Testis (tissue), 2 donors: ENCODE measurements around the gene CELF4.

Experiments
- CTCF ChIP-seq, 3 experiments: fragments of 450-650 bp in 2 of 3; fragments of 200-600 bp in 1 of 3; sonication (generic) in 1 of 3; IDR thresholded peaks; one replicate each; pipeline ENCODE4 v1.5.1; 2016 to 2019; ENCODE audit warnings: antibody characterized with exemption in 3 of 3, mild to moderate bottlenecking in 2 of 3, moderate library complexity in 1 of 3
- POLR2A ChIP-seq: fragments of 450-650 bp; IDR thresholded peaks from one replicate; pipeline ENCODE4 v1.6.1; 2017; ENCODE audit warnings: antibody characterized with exemption, mild to moderate bottlenecking, moderate library complexity

- TF ChIP-seq CTCF (IDR thresholded peaks at IDR 0.05) (no peak), POLR2A (no peak)
Observed at GRCh38 chr18:37501136-37501535, 64.5 kb downstream of the CELF4 start.
